Psoas muscle (tissue), 8 donors: Measurements from ENCODE around the gene ARFGEF3. TPM values are rescaled to one million over a fixed set of nuclear protein-coding genes. Genes with fewer than 3 reads are reported as not detected.

Source experiments
- ATAC-seq, 4 donors: fragments of 200-7000 bp; cut with Tn5 transposase; one replicate each; pipeline ENCODE4 v1.9.1; 2020; ENCODE audit warnings: moderate library complexity in 3 of 4, mild to moderate bottlenecking in 2 of 4
- DNase-seq, 2 donors: peaks; one replicate each; pipeline ENCODE4 v3.0.0-alpha.2; 2020
- H3K27ac ChIP-seq: fragments of 200-600 bp; one replicate; pipeline ENCODE4 v1.8.0; 2022
- H3K27me3 ChIP-seq, 3 donors: fragments of 200-600 bp in 1 of 3; one replicate each; pipeline versions ENCODE4 v1.6.1 to v1.8.0; 2013 to 2022; ENCODE audit warnings: low read length in 2 of 3, mild to moderate bottlenecking in 2 of 3, moderate library complexity in 1 of 3; ENCODE audit not compliant: insufficient read depth in 3 of 3
- H3K36me3 ChIP-seq, 2 donors: fragments of 200-600 bp in 1 of 2; one replicate each; pipeline versions ENCODE4 v1.6.1 to v1.8.0; 2013 to 2022; ENCODE audit warnings: low read depth in 1 of 2, mild to moderate bottlenecking in 1 of 2, moderate library complexity in 1 of 2; ENCODE audit not compliant: insufficient read depth in 1 of 2
- H3K4me1 ChIP-seq: fragments of 200-600 bp; one replicate; pipeline ENCODE4 v1.8.0; 2022
- H3K4me3 ChIP-seq: fragments of 200-600 bp; one replicate; pipeline ENCODE4 v1.8.0; 2022; ENCODE audit warnings: mild to moderate bottlenecking
- H3K9me3 ChIP-seq: fragments of 200-600 bp; one replicate; pipeline ENCODE4 v1.8.0; 2022
- CTCF ChIP-seq: fragments of 200-600 bp; IDR thresholded peaks from one replicate; pipeline ENCODE4 v1.8.0; 2022; ENCODE audit warnings: antibody characterized with exemption
- WGBS, 3 donors: extraction: QIAGEN DNeasy Blood & Tissue Kit; methylation state at CpG; one replicate each; pipeline versions ENCODE4 v1.1.6 to v1.1.7; 2013; 5-methylcytosine and 5-hydroxymethylcytosine counted together
- intact Hi-C, 2 donors: fragments of 100-400 bp; cut with DNase I; formaldehyde crosslinking; loops; one replicate each; pipeline versions ENCODE4 v1.11.0 to v1.14.2; 2022
- polyA plus RNA-seq, 3 donors: library from polyadenylated mRNA; stranded (reverse); fragments of 200-250 nt; gene quantifications; one replicate each; pipeline ENCODE4 v1.2.3, GENCODE V29; 2013
- total RNA-seq, 4 donors: library from RNA; stranded (reverse); fragmentation: NEBNext Ultra II Directional in 2 of 4; extraction: Animal tissue kit (Norgen Biotek cat#: 25700) in 2 of 4; gene quantifications; one replicate each; pipeline versions ENCODE4 v1.2.1 to v1.2.4, GENCODE V29; 2021 to 2023
- donor health status: healthy with polysubstance abuse.
- donor health status: DM: no; HTN: no; CAD: no; lungs with moderate emphysema.
- donor health status: Bipolar disorder and iron deficiency.
- donor health status: healthy.
- donor health status: DM: yes; HTN: yes; CAD: no.
- donor health status: DM: no; HTN: no; CAD: no.
- donor health status: DM: no; HTN: no; CAD: no.
- donor health status: DM: yes; HTN: yes; CAD: no.

Gene ARFGEF3
- total and polyA plus RNA-seq, 7 donors, result 0.20 to 18.4 (median 0.38) TPM

- no peak for TF ChIP-seq CTCF
- 88 to 92% (median 91%) methylated on average over 2 of the region's 2 CpGs for WGBS, 3 donors
- H3K4me3 ChIP-seq, result no peak overlapping the region
- ATAC-seq (no peak), DNase-seq (no peak)
- no peaks in the 10 kb centered on the region for H3K4me1 ChIP-seq
- no peaks in the 10 kb centered on the region for H3K36me3 ChIP-seq
- no peaks in the 10 kb centered on the region for H3K27me3 ChIP-seq
- no peak overlapping the region for H3K27ac ChIP-seq
- peaks cover 19% of the 10 kb centered on the region for H3K9me3 ChIP-seq
- intact Hi-C loops, result no loop called here
Observed at GRCh38 chr6:138175596-138175995, 13.9 kb downstream of the ARFGEF3 start.

- 93 to 96% (median 96%) methylated on average over 2 of the region's 2 CpGs for WGBS, 3 donors
- Histone ChIP-seq H3K9me3 (peaks cover 19% of the 10 kb centered on the region), H3K36me3 (no peaks in the 10 kb centered on the region), H3K27me3 (no peaks in the 10 kb centered on the region), H3K4me3 (no peak overlapping the region), H3K4me1 (no peaks in the 10 kb centered on the region), H3K27ac (no peak overlapping the region)
- ATAC-seq (no peak), DNase-seq (no peak)
- intact Hi-C loops, result no loop called here
- no peak for TF ChIP-seq CTCF
Observed at GRCh38 chr6:138176652-138177232, 15.0 kb downstream of the ARFGEF3 start.

GRCh38 chr6:138182939-138183789, 21.4 kb downstream of the ARFGEF3 start:
- Histone ChIP-seq H3K36me3 (no peaks in the 10 kb centered on the region), H3K4me1 (no peaks in the 10 kb centered on the region), H3K27ac (no peak overlapping the region), H3K27me3 (no peaks in the 10 kb centered on the region), H3K9me3 (peaks cover 1% of the 10 kb centered on the region), H3K4me3 (no peak overlapping the region)
- TF ChIP-seq CTCF, result no peak
- no peak for DNase-seq
- intact Hi-C loops, result no loop called here
- ATAC-seq, result no peak
- 35 to 55% (median 39%) methylated on average over 8 of the region's 8 CpGs for WGBS, 3 donors

GRCh38 chr6:138183790-138184134, 22.0 kb downstream of the ARFGEF3 start:
- Histone ChIP-seq H3K9me3 (no peaks in the 10 kb centered on the region), H3K27ac (no peak overlapping the region), H3K27me3 (no peaks in the 10 kb centered on the region), H3K36me3 (no peaks in the 10 kb centered on the region), H3K4me3 (no peak overlapping the region), H3K4me1 (no peaks in the 10 kb centered on the region)
- no peak for ATAC-seq
- no peak for DNase-seq
- intact Hi-C loops, result no loop called here
- no peak for TF ChIP-seq CTCF
- 75 to 87% (median 83%) methylated on average over 4 of the region's 4 CpGs for WGBS, 3 donors
